ENCODE measurements around the gene CNKSR1. TPM values are rescaled to one million over a fixed set of nuclear protein-coding genes. Genes with fewer than 3 reads are reported as not detected.

CNKSR1 gene
- total and polyA plus RNA-seq, 2 donors (not counting 1 experiment from before 2014, with no cell fraction given): not detected

DNA sequence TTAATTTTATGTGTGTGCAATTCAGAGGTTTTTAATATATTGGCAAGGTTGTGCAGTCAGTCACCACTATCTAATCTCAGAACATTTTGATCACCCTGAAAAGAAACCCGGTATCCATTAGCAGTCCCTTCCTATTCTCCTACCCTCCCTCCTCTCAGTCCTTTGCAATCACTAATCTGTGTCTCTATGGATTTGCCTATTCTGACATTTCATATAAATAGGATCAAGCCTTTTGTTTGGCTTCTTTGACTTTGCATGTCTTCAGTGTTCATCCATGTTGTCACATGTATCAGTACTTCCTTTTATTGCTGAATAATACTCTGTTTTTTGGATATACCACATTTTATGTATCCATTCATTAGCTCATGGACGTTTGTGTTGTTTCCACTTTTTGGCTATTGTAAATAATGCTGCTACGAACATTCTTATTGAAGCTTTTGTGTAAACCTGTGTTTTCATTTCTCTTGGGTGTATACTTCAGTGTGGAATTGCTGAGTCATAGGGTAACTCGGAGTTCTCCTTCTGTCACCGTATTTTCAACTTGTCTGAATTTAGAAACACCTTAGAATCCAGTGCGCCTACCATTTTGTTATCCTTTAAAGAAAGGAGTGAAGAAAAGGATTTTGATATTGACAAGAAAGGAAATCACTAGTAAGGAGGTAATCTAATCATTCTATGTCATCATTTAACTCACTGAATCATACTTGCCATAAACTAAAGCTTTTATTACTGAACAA lies 60.1 kb downstream of the CNKSR1 start:
- no peaks in the 10 kb centered on the region for H3K27me3 ChIP-seq (ENCODE audit: control insufficient read depth, insufficient read depth, low read length)
- H3K36me3 ChIP-seq (ENCODE audit: control insufficient read depth, insufficient read depth, low read length): no peaks in the 10 kb centered on the region
- peak; percentile 37 to 66 for DNase-seq (ENCODE audit: low read depth in 2 of 2)
- no peak overlapping the region for H2AFZ ChIP-seq (ENCODE audit: low read length)
- peaks cover 35% of the 10 kb centered on the region for H3K79me2 ChIP-seq (ENCODE audit: control insufficient read depth, insufficient read depth, low read length)
- no peak overlapping the region for H3K4me3 ChIP-seq (replicated peaks in 1 of 4; ENCODE audit: control extremely low read depth in 1 of 4, insufficient read depth in 1 of 4, low read depth in 3 of 4, low read length in 4 of 4)
- TF ChIP-seq CTCF (conservative IDR thresholded peaks at IDR 0.05 in 1 of 2, IDR thresholded peaks at IDR 0.05 in 1 of 2; ENCODE audit: low read depth in 1 of 2, low read length in 2 of 2): no peak
- TF ChIP-seq EZH2 (IDR thresholded peaks at IDR 0.05; ENCODE audit: low read length, missing control alignments): no peak
- H3K9me3 ChIP-seq (ENCODE audit: control insufficient read depth, insufficient read depth, low read depth, low read length): no peaks in the 10 kb centered on the region
- no peaks in the 10 kb centered on the region for H4K20me1 ChIP-seq (ENCODE audit: control insufficient read depth, extremely low read depth, insufficient read depth, low read length)
- H3K27ac ChIP-seq (ENCODE audit: insufficient read depth, low read length): no peak overlapping the region
- H3K4me2 ChIP-seq (ENCODE audit: extremely low read depth, insufficient read depth, low read length): no peak overlapping the region
- no peak overlapping the region for H3K9ac ChIP-seq (ENCODE audit: insufficient read depth, low read length)
- no peaks in the 10 kb centered on the region for H3K4me1 ChIP-seq (ENCODE audit: control insufficient read depth, extremely low read depth, insufficient read depth, low read length)

Other genes with a start within 250 kb of the CNKSR1 start
- 8.2 and 11.7 TPM in 2 replicates for gene PAFAH2, start 179.4 kb upstream of the CNKSR1 start, total RNA-seq
- gene PAFAH2, start 179.4 kb upstream of the CNKSR1 start, polyA plus RNA-seq: 8.3 and 11.3 TPM in 2 replicates
- 0.26 and 0.33 TPM in 2 replicates for gene EXTL1, start 155.7 kb upstream of the CNKSR1 start, total RNA-seq
- gene EXTL1, start 155.7 kb upstream of the CNKSR1 start, polyA plus RNA-seq: 0.14 and 0.39 TPM in 2 replicates
- not detected in 2 replicates for gene SLC30A2, start 131.4 kb upstream of the CNKSR1 start, total RNA-seq
- gene SLC30A2, start 131.4 kb upstream of the CNKSR1 start, polyA plus RNA-seq: not detected in 2 replicates
- not detected in 2 replicates for gene TRIM63, start 109.9 kb upstream of the CNKSR1 start, total RNA-seq
- gene TRIM63, start 109.9 kb upstream of the CNKSR1 start, polyA plus RNA-seq: not detected in 2 replicates
- gene PDIK1L, start 65.7 kb upstream of the CNKSR1 start, total RNA-seq: 4.3 and 5.1 TPM in 2 replicates
- gene PDIK1L, start 65.7 kb upstream of the CNKSR1 start, polyA plus RNA-seq: 3.0 and 3.7 TPM in 2 replicates
- not detected in 2 replicates for gene FAM110D, start 18.4 kb upstream of the CNKSR1 start, total RNA-seq
- not detected in 2 replicates for gene FAM110D, start 18.4 kb upstream of the CNKSR1 start, polyA plus RNA-seq
- gene C1orf232, start 8.5 kb upstream of the CNKSR1 start, total RNA-seq: not detected in 2 replicates
- gene C1orf232, start 8.5 kb upstream of the CNKSR1 start, polyA plus RNA-seq: not detected in 2 replicates
- 30.7 and 38.8 TPM in 2 replicates for gene ZNF593, start 7.6 kb upstream of the CNKSR1 start, total RNA-seq
- 17.6 and 19.8 TPM in 2 replicates for gene ZNF593, start 7.6 kb upstream of the CNKSR1 start, polyA plus RNA-seq
- not detected in 2 replicates for gene ZNF593OS, start 5.7 kb upstream of the CNKSR1 start, total RNA-seq
- gene ZNF593OS, start 5.7 kb upstream of the CNKSR1 start, polyA plus RNA-seq: not detected in 2 replicates
- gene CATSPER4, start 13.1 kb downstream of the CNKSR1 start, total RNA-seq: not detected in 2 replicates
- gene CATSPER4, start 13.1 kb downstream of the CNKSR1 start, polyA plus RNA-seq: not detected in 2 replicates
- 3.9 and 6.9 TPM in 2 replicates for gene CEP85, start 56.7 kb downstream of the CNKSR1 start, total RNA-seq
- gene CEP85, start 56.7 kb downstream of the CNKSR1 start, polyA plus RNA-seq: 4.7 and 8.2 TPM in 2 replicates
- gene SH3BGRL3, start 102.6 kb downstream of the CNKSR1 start, total RNA-seq: 12.8 and 39.6 TPM in 2 replicates
- 200 and 261 TPM in 2 replicates for gene SH3BGRL3, start 102.6 kb downstream of the CNKSR1 start, polyA plus RNA-seq
- 2.6 and 3.5 TPM in 2 replicates for gene UBXN11, start 129.1 kb downstream of the CNKSR1 start, total RNA-seq
- gene UBXN11, start 129.1 kb downstream of the CNKSR1 start, polyA plus RNA-seq: 6.5 and 7.1 TPM in 2 replicates
- gene CD52, start 140.5 kb downstream of the CNKSR1 start, total RNA-seq: 0.51 TPM in 1 of 2 replicates, not detected in the other
- 0.28 and 0.31 TPM in 2 replicates for gene CD52, start 140.5 kb downstream of the CNKSR1 start, polyA plus RNA-seq
- gene CRYBG2, start 176.6 kb downstream of the CNKSR1 start, total RNA-seq: not detected in 2 replicates
- not detected in 2 replicates for gene CRYBG2, start 176.6 kb downstream of the CNKSR1 start, polyA plus RNA-seq
- gene ZNF683, start 195.3 kb downstream of the CNKSR1 start, total RNA-seq: not detected in 2 replicates
- not detected in 2 replicates for gene ZNF683, start 195.3 kb downstream of the CNKSR1 start, polyA plus RNA-seq
- not detected in 2 replicates for gene LIN28A, start 233.3 kb downstream of the CNKSR1 start, total RNA-seq
- gene LIN28A, start 233.3 kb downstream of the CNKSR1 start, polyA plus RNA-seq: 0.05 and 0.09 TPM in 2 replicates

All from fibroblast of lung (primary cell).